Spleen (tissue), 7 donors: ENCODE data around the gene SPDYE1.
A peak's percentile ranks its signal among the peaks of the same experiment; 100 is the strongest.

Experiments
- POLR2A ChIP-seq, 3 donors: fragments of 450-650 bp; IDR thresholded peaks; one replicate each; pipeline ENCODE4 v1.5.1; 2017; ENCODE audit warnings: antibody characterized with exemption in 3 of 3, mild to moderate bottlenecking in 1 of 3
- POLR2AphosphoS5 ChIP-seq, 3 donors: sonication (generic); formaldehyde crosslinking; IDR thresholded peaks; one replicate each; pipeline ENCODE4 v1.5.1; 2017; ENCODE audit warnings: antibody characterized with exemption in 3 of 3
- TF ChIP-seq, protein P1 (sequence below), 11 experiments: fragments of 200-600 bp in 7 of 11; fragments of 450-650 bp in 4 of 11; sonication (generic) in 4 of 11; IDR thresholded peaks in 8 of 11; conservative IDR thresholded peaks in 3 of 11; 1 replicate in 7 of 11; 2 replicates in 4 of 11; pipeline versions ENCODE4 v1.4.0 to v1.8.0; 2016 to 2021; ENCODE audit warnings: antibody characterized with exemption in 11 of 11, inconsistent platforms in 4 of 11, mild to moderate bottlenecking in 1 of 11
- donor health status: DM: no; HTN: no; CAD: no; lungs with moderate emphysema.
- donor health status: DM: no; HTN: no; CAD: no.
- donor health status: DM: no; HTN: no; CAD: no.

DNA sequence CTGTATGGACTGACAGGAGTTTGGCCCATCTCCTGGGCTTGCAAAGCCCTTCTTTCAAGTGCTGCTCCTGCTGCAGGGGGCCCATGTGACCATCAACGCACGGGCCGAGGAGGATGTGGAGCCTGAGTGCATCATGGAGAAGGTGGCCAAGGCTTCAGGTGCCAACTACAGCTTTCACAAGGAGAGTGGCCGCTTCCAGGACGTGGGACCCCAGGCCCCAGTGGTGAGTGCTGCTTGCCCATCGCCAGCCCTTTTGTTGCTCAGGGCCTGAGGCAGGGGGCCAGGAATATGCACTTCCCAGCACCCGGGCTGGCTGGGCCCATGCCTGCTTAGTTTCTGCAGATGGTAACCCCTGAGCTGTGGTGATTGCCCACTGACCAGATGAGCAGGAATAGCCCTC, 59.0 kb downstream of the SPDYE1 start:
- TF ChIP-seq POLR2A (IDR thresholded peaks at IDR 0.05) (no peak), POLR2AphosphoS5 (IDR thresholded peaks at IDR 0.05) (peak in 1 of 3 donors; percentile 33)
- TF ChIP-seq, protein P1, sequence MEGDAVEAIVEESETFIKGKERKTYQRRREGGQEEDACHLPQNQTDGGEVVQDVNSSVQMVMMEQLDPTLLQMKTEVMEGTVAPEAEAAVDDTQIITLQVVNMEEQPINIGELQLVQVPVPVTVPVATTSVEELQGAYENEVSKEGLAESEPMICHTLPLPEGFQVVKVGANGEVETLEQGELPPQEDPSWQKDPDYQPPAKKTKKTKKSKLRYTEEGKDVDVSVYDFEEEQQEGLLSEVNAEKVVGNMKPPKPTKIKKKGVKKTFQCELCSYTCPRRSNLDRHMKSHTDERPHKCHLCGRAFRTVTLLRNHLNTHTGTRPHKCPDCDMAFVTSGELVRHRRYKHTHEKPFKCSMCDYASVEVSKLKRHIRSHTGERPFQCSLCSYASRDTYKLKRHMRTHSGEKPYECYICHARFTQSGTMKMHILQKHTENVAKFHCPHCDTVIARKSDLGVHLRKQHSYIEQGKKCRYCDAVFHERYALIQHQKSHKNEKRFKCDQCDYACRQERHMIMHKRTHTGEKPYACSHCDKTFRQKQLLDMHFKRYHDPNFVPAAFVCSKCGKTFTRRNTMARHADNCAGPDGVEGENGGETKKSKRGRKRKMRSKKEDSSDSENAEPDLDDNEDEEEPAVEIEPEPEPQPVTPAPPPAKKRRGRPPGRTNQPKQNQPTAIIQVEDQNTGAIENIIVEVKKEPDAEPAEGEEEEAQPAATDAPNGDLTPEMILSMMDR (IDR thresholded peaks at IDR 0.05 in 8 of 11, conservative IDR thresholded peaks at IDR 0.05 in 3 of 11): no peak
